ENCODE results near the gene ITGA2. TPM values are rescaled to one million over a fixed set of nuclear protein-coding genes. Genes with fewer than 3 reads are reported as not detected.

The ITGA2 gene
- total and polyA plus RNA-seq, 9 of the 15 experiments (the other 6 are each of a cell fraction or from before 2014, with no cell fraction given) = 0.01 to 0.09 (median 0.03) TPM; not detected in 5

GRCh38 chr5:53055365-53055764 lies 66.2 kb downstream of the ITGA2 start (continued):
- TF ChIP-seq ETV1 (tag; conservative IDR thresholded peaks at IDR 0.05; ENCODE audit: low read depth) (no peak), NEUROD1 (IDR thresholded peaks at IDR 0.05; ENCODE audit: borderline replicate concordance, low read depth, low read length, partially characterized antibody) (no peak), DNMT1 (IDR thresholded peaks at IDR 0.05) (no peak), ZNF354B (CRISPR knock-in tag; IDR thresholded peaks at IDR 0.05) (no peak), RFX5 (IDR thresholded peaks at IDR 0.05; ENCODE audit: low read depth, low read length) (no peak), TCF15 (CRISPR knock-in tag; IDR thresholded peaks at IDR 0.05) (no peak), DPF2 (IDR thresholded peaks at IDR 0.05) (no peak), C11orf30 (IDR thresholded peaks at IDR 0.05; ENCODE audit: low read depth) (peak; percentile 75), ZNF184 (CRISPR knock-in tag; IDR thresholded peaks at IDR 0.05) (no peak), TCF7 (IDR thresholded peaks at IDR 0.05; ENCODE audit: borderline replicate concordance) (no peak), PBX2 (CRISPR knock-in tag; IDR thresholded peaks at IDR 0.05; ENCODE audit: low read depth) (no peak), PBX2 (tag; conservative IDR thresholded peaks at IDR 0.05; ENCODE audit: low read depth) (no peak), CREBBP (IDR thresholded peaks at IDR 0.05; ENCODE audit: low read depth, low read length) (no peak), RNF219 (CRISPR knock-in tag; IDR thresholded peaks at IDR 0.05) (no peak), ZNF212 (CRISPR knock-in tag; IDR thresholded peaks at IDR 0.05) (no peak), MAFG (tag; conservative IDR thresholded peaks at IDR 0.05) (peak; percentile 72), MAZ (CRISPR knock-in tag; conservative IDR thresholded peaks at IDR 0.05 in 1 of 2, IDR thresholded peaks at IDR 0.05 in 1 of 2) (no peak), TSHZ1 (CRISPR knock-in tag; IDR thresholded peaks at IDR 0.05) (no peak), ADNP (tag; IDR thresholded peaks at IDR 0.05) (no peak), DLX4 (CRISPR knock-in tag; IDR thresholded peaks at IDR 0.05) (no peak), ARID1B (IDR thresholded peaks at IDR 0.05) (no peak), SUPT5H (IDR thresholded peaks at IDR 0.05) (no peak), MECOM (CRISPR knock-in tag; IDR thresholded peaks at IDR 0.05) (no peak)

Measured in K562 (cell line).